ENCODE results near the gene KLF3. TPM values are rescaled to one million over a fixed set of nuclear protein-coding genes. Genes with fewer than 3 reads are reported as not detected.
A peak's percentile ranks its signal among the peaks of the same experiment; 100 is the strongest.

KLF3 gene
- total RNA-seq, 1 experiment from 2014 or later, result 29.9 TPM

GRCh38 chr4:38672397-38673129, 8.6 kb downstream of the KLF3 start:
- DNase-seq (ENCODE audit: extremely low read depth, low read depth), result no peak

DNA sequence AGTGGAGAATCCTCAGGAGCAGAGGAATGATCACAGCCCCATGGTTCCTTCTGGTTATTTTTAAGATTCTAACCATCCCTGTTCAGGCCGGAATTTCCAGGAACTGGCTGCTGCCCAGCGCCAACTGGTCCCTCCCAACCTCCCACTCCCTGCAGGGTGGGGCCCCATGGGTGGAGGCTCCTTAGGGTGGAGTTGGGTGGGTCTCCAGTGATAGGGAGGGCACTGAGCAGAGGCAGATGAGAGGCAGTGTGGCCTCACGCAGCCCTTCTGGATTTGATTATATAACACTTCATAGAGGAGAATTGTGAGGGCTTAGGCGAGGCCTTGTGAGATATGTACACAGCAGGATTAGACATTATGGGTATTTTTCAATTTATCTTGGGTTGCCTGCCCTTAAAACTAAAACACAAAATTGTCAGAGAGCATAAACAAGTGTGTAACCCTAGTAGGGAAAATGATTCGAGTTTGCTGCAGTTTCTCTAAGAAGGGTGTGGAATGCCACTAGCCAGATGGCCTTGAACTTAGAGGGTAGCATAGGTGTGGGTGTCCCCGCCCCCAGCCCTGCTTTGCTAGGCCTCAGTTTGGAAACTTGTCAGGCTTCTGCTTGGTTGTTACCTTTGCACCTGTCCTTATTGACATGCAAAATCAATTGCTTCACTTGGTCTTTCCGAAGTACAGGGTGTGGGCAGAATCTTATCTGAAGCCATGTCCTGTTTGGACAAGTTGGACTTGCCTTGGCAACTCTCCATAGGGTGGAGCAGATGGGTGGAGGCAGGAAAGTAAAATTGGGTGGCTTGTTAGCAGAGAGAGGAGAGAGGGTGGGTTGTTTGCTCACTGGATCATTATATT, 9.4 kb downstream of the KLF3 start:
- DNase-seq (ENCODE audit: extremely low read depth, low read depth), result peak; percentile 46

DNA sequence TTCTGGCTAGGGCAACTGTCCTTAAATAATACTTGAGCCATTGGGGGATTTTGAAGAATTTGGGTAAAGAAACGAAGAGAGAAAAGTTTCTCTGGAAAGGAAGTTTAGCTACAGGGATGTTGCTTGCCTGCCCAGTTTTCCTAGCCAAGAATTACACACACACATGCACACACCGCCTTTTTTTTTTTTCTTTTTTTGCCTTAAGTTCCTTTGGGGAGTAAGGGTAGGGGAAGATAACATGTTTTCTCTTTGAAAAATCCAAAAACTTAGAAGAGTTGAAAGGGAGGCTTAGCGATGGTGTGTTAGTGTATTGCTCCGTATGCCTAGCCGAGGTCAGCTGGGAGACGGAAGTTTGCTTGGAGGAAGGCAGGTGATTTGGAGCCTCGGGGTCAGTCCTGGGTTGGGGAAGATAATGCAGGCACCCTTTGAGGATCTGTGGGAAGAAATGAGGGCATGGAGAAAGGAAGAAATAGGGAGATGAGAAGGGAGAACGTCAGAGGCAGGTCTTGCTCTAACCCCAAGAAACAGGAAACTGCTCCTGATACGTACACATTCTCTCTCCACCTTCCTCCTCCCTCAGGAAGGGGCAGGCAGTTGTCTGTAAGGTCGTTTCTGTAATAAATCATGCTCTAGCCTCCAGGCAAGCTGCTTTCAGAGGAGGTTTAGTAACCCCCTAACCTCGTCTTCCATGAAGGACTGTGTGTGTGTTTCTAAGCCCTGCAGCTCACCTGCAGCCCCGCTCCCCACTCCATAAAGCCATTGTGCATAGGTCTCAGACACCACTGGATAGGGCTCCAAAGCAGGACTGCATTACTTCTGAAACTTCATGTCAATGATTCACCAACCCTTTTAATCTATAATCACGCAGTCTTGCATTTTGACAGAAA, 10.5 kb downstream of the KLF3 start:
- DNase-seq (ENCODE audit: extremely low read depth, low read depth), result no peak

- DNase-seq (ENCODE audit: extremely low read depth, low read depth), result peak; percentile 72
Measured at GRCh38 chr4:38675146-38676121, 11.4 kb downstream of the KLF3 start.

DNA sequence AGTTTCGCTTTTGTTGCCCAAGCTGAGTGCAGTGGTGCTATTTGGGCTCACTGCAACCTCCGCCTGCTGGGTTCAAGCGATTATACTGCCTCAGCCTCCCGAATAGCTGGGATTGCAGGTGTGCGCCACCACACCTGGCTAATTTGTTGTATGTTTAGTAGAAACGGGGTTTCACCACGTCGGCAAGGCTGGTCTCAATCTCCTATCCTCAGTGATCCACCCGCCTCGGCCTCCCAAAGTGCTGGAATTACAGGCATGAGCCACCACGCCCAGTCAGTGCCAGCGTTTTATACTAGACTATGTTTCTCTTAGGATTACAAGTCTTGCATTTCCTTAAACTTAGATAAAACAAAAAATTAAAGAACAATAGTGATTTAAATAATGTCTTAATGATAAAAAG, 13.0 kb downstream of the KLF3 start:
- DNase-seq (ENCODE audit: extremely low read depth, low read depth), result no peak

DNA sequence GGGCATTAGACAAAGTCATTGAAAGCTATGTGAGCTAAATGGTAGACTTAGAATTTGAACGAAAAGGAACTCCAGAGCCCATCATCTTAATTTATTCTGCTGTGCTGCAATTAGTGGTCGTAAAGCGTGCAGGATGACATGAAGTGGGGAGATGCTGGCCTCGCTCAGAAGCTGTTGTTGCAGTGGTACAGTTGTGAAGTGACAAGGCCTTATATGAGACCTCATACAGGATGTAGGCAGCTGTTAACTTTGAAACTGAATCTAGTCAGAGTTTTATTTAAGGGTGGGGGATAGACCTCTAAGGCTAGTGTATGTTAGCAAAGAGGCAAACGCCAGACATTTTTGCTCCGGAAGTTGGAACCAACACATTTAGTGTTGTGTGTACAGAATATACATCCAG, 13.4 kb downstream of the KLF3 start:
- DNase-seq (ENCODE audit: extremely low read depth, low read depth), result no peak

DNA sequence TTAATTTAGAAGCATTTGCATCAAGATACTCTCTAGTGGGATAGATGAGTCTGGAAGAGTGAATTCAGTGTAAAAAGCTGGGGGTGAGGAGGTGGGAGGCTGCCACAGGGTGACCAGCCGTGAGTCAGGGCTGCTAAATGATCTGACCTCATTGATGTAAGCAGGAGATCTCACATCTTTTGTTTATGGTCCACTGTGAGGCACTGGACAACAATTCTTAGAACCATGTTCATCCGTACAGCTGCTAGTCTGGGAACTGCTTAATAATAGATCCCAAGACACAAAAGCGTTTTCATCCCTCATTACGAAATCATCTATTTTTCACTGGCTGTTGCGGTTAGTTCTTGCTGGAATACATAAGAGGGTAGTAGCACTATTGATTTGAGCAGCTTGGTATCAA, 14.1 kb downstream of the KLF3 start:
- no peak for DNase-seq (ENCODE audit: extremely low read depth, low read depth)

- no peak for DNase-seq (ENCODE audit: extremely low read depth, low read depth)
Measured at GRCh38 chr4:38679921-38680320, 15.9 kb downstream of the KLF3 start.

- no peak for DNase-seq (ENCODE audit: extremely low read depth, low read depth)
Measured at GRCh38 chr4:38681281-38681991, 17.4 kb downstream of the KLF3 start.

DNA sequence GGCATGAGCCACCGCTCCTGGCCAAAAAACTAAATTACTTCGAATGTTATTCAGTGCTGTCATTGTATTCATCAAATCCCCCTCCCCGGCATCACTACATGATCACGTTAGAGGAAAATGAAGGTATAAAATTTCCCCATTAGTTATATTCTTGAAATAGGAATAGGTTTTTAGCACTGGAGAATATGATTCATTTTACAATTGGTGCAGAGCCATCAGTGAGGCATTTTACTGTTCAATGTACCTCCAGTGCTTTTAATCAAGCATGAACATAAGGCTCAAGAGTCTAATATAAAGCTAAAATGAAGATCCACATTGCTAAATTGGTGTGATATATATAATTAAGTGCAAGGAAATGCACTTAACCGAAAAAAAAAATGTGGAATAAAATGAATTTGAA, 18.3 kb downstream of the KLF3 start:
- no peak for DNase-seq (ENCODE audit: extremely low read depth, low read depth)

DNA sequence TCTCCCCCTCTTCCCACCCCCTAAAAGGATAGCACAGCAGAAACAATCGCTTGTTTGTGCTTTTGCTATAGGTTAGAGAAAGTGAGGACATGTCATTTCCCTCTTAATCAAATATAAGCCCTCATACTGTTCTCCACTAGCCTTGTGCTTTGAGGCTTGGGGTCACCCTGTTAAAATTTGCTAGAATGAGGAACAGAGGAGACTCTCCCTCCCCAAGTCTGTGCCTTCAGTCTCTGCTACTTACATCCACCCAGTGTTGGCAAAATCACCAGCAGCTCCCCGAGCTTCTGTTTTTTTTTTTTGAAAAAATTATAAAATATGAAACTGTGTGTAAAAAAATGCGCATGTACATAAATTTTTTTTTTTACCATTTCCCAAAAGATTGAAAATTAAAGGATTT, 19.3 kb downstream of the KLF3 start:
- DNase-seq (ENCODE audit: extremely low read depth, low read depth), result no peak

DNA sequence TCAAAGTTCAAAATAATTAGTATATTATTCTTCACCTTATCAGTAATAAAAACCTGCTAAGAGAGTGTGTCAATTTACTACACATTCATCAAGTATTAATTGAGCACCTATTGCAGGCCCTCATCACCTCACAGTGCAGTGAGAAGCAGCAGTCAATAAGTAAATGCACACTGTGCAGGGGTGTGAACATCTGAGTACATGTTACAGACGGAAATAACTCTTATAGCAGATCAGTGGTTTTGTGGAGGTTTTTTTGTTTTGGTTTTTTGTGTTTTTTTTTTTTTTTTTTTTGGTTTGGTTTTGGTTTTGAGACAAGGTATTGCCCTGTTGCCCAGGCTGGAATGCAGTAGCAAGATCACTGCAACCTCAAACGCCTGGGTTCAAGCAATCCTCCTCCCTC, 20.3 kb downstream of the KLF3 start:
- no peak for DNase-seq (ENCODE audit: extremely low read depth, low read depth)

DNA sequence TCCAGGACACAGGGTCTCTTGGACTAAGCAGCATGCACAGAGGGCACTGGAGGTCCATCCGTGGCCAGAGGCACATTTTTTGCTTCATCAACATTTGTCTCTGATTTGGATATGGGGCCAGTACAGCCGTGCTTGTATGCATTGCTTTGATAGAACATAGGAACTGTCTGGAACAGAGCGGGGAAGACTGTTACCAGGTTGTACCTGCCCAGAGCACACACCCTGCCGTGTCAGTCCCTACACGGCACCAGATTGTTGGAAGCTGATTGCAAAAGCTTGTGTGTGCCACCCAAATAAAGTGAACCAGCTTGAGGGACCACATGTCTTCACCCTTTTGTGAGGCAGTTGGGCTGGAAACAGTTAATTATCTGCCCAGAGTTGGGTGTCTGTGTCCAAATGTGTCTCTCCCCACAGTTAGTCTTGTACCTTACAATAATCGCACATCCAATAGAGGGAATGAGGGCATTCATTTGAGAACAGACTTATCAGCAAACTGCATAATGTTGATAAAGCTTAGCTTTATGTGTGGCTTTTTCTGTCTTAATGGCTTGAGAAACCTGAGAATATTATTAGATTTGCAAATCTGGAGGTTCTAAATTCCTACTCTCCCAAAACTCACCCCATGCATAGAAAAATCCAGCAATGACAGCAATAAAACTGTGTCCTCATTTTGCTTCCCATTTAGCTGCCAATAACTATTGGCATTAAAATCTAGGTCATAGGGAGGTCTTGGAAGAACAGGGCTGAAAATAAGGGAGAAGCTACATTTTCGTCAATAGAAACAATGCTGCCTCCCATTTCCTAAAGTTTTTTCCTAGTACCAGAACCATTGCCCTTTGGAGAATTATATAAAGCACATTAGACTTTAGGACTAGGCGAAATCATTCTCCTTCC, 21.2 kb downstream of the KLF3 start:
- no peak for DNase-seq (ENCODE audit: extremely low read depth, low read depth)

DNA sequence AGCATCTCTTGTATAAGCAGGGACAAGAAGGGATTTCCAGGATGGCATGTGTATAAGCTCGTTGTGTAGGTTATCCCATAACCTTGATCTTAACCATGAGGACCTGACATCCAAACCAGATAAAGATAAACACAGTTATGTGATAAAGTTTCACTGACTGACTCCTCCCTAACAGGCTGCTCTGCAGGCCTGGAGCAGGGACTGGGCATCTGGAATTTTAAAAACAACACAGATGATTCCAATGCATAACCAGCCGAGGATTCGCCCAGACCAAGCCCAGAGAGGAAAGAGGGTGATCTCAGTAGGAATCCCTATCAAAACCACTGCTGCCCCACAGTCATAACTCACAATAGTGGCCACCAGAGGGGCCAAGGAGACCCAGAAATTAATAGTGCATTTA, 22.7 kb downstream of the KLF3 start:
- no peak for DNase-seq (ENCODE audit: extremely low read depth, low read depth)

- DNase-seq (ENCODE audit: extremely low read depth, low read depth), result no peak
Measured at GRCh38 chr4:38687571-38688011, 23.6 kb downstream of the KLF3 start.

- DNase-seq (ENCODE audit: extremely low read depth, low read depth), result no peak
Measured at GRCh38 chr4:38688676-38689355, 24.8 kb downstream of the KLF3 start.

GRCh38 chr4:38691251-38692008, 27.4 kb downstream of the KLF3 start:
- DNase-seq (ENCODE audit: extremely low read depth, low read depth), result no peak
